Effector CD8-positive, alpha-beta T cell (primary cell): ENCODE data around the gene RSL1D1.

ENCODE experiments used
- DNase-seq: peaks from one replicate; lab custom pipeline; 2025; lab: John Stamatoyannopoulos, UW
- total RNA-seq, 4 experiments: gene quantifications; one replicate each; lab custom pipeline; 2026; lab: John Stamatoyannopoulos, UW

The RSL1D1 gene
- 133 to 313 (median 187) reads per million in 4 experiments for total RNA-seq

- DNase-seq, result peak; percentile 84
Measured at GRCh38 chr16:11851294-11852091, at the start of gene RSL1D1. TSS of gene RSL1D1 (minus strand) at chr16:11851542. CDS start at chr16:11851512, 30 bp downstream.

GRCh38 chr16:11901091-11901490 lies 49.7 kb upstream of the RSL1D1 start:
- no peak for DNase-seq

- no peak for DNase-seq
Measured at GRCh38 chr16:11896486-11897176, 45.3 kb upstream of the RSL1D1 start.

- no peak for DNase-seq
Measured at GRCh38 chr16:11893571-11893970, 42.2 kb upstream of the RSL1D1 start.

DNA sequence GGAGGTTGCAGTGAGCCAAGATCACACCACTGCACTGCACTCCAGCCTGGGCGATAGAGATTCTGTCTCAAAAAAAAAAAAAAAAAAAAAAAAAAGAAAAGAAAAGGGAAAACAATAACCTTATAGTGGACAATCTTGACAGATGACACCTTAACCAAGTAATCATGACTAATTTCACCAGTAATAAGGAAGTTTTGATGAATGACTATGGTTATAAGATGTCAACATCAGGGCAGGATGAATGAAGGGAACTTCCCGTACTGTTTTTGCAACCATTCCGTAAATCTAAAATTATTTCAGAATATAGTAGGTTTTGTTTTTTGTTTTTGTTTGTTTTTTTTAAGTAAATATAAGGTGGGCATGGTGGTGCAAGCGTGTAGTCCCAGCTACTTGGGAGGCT lies 41.4 kb upstream of the RSL1D1 start:
- no peak for DNase-seq

DNA sequence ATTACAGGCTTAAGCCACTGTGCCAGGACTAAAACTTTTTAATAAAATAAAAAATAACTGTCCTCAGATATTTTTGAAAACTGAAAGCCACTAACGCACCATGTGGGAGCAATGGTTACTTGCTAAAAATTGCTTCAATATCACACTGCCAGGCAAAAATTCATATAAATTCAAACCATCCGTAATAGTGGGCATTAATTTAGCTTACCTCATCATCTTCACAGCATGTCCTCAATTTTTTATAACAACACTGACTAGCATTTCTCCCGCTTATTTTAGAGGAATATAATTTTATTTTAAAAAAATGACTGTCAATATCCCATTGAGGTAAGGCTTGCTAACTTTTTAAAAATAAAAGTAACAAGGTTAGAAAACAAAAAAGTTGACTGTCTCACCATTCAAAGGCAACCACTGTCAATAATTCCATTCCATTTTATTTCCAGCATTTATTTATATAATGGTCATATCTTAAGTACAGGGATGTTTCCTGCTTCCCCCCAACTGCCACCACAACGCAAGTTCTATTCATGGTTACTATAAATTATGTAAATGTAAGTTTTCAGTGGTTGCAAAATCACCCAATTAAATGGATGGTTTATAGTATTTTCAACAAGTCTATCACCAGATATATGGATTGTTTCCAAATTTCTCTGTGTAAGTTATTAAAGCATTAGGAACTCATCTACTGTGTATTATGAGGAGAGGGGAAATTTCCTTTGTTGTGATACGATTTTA lies 39.1 kb upstream of the RSL1D1 start:
- no peak for DNase-seq

DNA sequence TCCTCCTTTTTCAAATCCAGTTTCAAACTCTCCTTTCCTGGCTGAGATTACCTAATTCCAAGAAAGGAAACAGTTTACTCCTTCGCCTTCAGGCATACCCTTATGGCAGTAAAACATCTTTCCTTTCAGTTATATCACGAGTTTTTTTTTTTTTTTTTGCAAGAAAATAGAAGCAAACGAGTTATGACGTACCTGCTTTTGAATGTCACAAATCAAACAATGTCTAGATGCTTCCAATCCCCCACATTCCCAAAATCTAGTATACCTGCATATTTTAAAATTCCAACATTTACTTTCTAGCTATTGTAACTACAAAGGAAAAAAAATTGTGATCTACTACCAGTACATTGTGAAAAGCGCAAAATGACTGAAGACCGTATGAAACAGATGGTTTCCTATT lies 35.5 kb upstream of the RSL1D1 start:
- no peak for DNase-seq

DNA sequence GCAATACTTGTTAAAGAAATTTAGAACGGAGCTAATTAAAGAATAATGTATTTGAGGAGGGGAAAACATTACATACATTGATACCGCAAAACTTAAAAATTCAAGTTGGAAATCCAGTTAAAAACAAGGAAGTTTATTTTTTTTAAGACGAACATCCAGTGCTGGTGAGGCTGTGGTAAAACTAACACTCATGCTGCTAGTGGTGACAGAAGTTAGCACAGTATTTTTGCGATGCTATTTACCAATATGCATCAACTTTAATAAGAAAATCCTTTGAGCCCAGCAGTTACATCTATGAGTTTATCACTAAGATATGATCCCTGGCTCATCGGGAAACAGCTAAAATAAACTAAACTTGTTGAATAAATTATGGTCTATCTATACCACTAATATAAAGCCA lies 32.7 kb upstream of the RSL1D1 start:
- DNase-seq, result no peak

- DNase-seq, result no peak
Measured at GRCh38 chr16:11880007-11880406, 28.7 kb upstream of the RSL1D1 start.

DNA sequence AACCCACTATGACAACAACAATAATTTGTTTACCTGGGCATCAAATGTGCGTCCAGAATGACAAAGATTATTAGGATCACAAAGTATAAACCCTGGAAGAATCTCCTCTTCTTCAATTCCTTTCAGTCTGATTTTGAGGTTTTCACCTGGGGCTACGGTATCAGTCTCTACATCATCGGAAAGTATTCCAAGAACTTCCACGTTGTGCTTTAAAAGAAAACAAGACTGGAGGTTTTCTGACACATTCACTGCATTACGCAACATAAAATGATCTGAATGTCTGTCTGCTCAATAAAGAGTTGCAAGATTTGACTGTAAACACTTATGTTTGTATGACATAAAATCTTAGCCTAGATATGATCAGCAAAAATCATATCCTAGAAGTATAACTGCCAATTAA lies 26.0 kb upstream of the RSL1D1 start:
- DNase-seq, result no peak

DNA sequence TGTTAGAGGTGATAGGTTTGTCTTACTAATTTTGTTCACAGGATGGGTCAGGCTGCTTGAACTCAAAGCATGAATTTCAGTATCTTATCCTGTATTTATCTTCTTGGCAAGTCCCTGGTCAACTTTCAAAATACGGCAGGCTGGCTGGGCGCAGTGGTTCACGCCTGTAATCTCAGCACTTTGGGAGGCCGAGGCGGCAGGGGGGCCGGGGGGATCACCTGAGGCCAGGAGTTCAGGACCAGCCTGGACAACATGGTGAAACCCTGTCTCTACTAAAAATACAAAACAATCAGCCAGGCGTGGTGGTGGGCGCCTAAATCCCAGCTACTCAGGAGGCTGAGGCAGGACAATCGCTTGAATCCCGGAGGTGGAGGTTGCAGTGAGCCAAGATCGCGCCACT lies 25.0 kb upstream of the RSL1D1 start:
- no peak for DNase-seq

DNA sequence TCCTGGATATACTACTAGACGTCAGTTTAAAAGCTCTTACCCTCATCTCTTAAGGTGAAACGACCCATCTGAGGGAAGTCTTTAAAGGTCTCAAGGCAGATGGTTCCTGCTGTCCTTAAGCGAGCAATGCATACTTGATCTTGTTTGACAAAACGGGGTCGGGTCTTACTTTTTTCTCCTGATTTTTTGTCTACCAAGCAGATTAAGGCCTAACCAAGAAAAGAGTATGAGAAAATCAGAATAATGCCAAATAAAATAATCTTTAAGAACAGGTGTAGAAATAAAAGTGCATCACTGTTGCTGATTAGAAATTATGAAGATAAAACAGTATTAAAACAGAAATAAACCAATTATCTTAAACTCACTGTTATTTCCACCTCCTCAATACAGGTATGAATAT lies 24.4 kb upstream of the RSL1D1 start:
- no peak for DNase-seq

DNA sequence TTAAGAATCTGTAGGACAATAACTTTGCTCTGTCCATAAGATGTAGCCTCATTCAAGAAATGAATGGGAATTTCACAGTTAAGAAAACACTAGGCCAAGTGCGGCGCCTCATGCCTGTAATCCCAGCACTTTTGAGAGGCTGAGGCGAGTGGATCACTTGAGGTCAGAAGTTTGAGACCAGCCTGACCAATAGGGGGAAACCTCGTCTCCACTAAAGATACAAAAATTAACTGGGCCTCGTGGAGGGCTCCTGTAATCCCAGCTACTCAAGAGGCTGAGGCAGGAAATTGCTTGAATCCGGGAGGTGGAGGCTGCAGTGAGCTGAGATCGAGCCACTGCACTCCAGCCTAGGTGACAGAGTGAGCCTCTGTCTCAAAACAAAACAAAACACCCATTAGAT lies 19.9 kb upstream of the RSL1D1 start:
- no peak for DNase-seq

- DNase-seq, result no peak
Measured at GRCh38 chr16:11870399-11870798, 19.1 kb upstream of the RSL1D1 start.

GRCh38 chr16:11869353-11870228 lies 18.2 kb upstream of the RSL1D1 start:
- no peak for DNase-seq

GRCh38 chr16:11868412-11868980 lies 17.2 kb upstream of the RSL1D1 start:
- DNase-seq, result no peak

- no peak for DNase-seq
Measured at GRCh38 chr16:11862489-11862888, 11.1 kb upstream of the RSL1D1 start.

DNA sequence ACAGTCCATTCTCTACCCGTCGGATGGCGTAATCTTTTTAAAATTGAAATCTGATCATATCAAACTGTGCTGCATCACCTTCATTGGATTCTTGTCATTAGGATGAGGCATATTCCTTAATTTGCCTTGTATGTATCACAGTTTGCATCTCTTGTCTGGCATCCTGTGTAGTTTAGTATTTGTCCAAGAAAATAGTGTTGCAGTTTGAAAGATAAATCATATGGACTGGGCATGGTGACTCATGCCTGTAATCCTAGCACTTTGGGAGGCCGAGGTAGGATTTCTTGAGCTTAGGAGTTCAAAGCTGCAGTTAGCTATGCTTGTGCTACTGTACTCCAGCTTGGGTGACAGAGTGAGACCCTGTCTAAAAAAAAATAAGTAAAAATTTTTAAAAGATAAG lies 5.8 kb upstream of the RSL1D1 start:
- no peak for DNase-seq

GRCh38 chr16:11852092-11852809 lies 909 bp upstream of the RSL1D1 start:
- no peak for DNase-seq

GRCh38 chr16:11848842-11849241 lies 2.5 kb downstream of the RSL1D1 start:
- no peak for DNase-seq

- DNase-seq, result no peak
Measured at GRCh38 chr16:11844499-11844898, 6.8 kb downstream of the RSL1D1 start.
